Activated CD4-positive, alpha-beta T cell treated with anti-CD3 and anti-CD28 coated beads for 4 hours (primary cell): ENCODE data around the gene GRIN2C.

ENCODE experiments used
- DNase-seq, 2 donors: peaks; one replicate each; pipeline ENCODE4 v3.0.0-alpha.2; 2020

GRIN2C gene

GRCh38 chr17:74818291-74818938 is 41.3 kb downstream of the GRIN2C start:
- DNase-seq, result no peak

- DNase-seq, result no peak
Observed at GRCh38 chr17:74816905-74817620, 42.6 kb downstream of the GRIN2C start.

GRCh38 chr17:74815550-74816370 is 43.9 kb downstream of the GRIN2C start:
- DNase-seq, result no peak

- DNase-seq, result no peak
Observed at GRCh38 chr17:74815067-74815466, 44.6 kb downstream of the GRIN2C start.

GRCh38 chr17:74814453-74814852 is 45.2 kb downstream of the GRIN2C start:
- DNase-seq, result no peak

- DNase-seq, result no peak
Observed at GRCh38 chr17:74812109-74813009, 47.3 kb downstream of the GRIN2C start.

- DNase-seq, result no peak
Observed at GRCh38 chr17:74810699-74811485, 48.8 kb downstream of the GRIN2C start.

GRCh38 chr17:74808714-74809430 is 50.8 kb downstream of the GRIN2C start:
- DNase-seq, result no peak

- DNase-seq, result no peak
Observed at GRCh38 chr17:74807925-74808324, 51.8 kb downstream of the GRIN2C start.

- no peak for DNase-seq
Observed at GRCh38 chr17:74807441-74807840, 52.2 kb downstream of the GRIN2C start.

- DNase-seq, result no peak
Observed at GRCh38 chr17:74806334-74806733, 53.4 kb downstream of the GRIN2C start.

- no peak for DNase-seq
Observed at GRCh38 chr17:74805591-74805991, 54.1 kb downstream of the GRIN2C start.

GRCh38 chr17:74804683-74805082 is 55.0 kb downstream of the GRIN2C start:
- no peak for DNase-seq

- DNase-seq, result no peak
Observed at GRCh38 chr17:74803971-74804370, 55.7 kb downstream of the GRIN2C start.

GRCh38 chr17:74803388-74803930 is 56.2 kb downstream of the GRIN2C start:
- no peak for DNase-seq

GRCh38 chr17:74801896-74802295 is 57.8 kb downstream of the GRIN2C start:
- no peak for DNase-seq

GRCh38 chr17:74800531-74800930 is 59.2 kb downstream of the GRIN2C start:
- no peak for DNase-seq

- no peak for DNase-seq
Observed at GRCh38 chr17:74799097-74799496, 60.6 kb downstream of the GRIN2C start.

- DNase-seq, result no peak
Observed at GRCh38 chr17:74798239-74798707, 61.4 kb downstream of the GRIN2C start.

GRCh38 chr17:74797824-74798223 is 61.9 kb downstream of the GRIN2C start:
- no peak for DNase-seq

GRCh38 chr17:74796866-74797265 is 62.8 kb downstream of the GRIN2C start:
- DNase-seq, result no peak
